HepG2 (cell line): ENCODE data around the gene SYNGR2. TPM values are rescaled to one million over a fixed set of nuclear protein-coding genes. Genes with fewer than 3 reads are reported as not detected.

Experiments used
- CREB3 ChIP-seq: sonication (generic); formaldehyde crosslinking; IDR thresholded peaks from 2 replicates; pipeline ENCODE4 v1.5.0; 2020; ENCODE audit warnings: missing genetic modification reagents
- HDAC6 ChIP-seq: fragments of 200-600 bp; sonication (generic); IDR thresholded peaks from 2 replicates; pipeline ENCODE4 v1.7.0; 2017; ENCODE audit warnings: mild to moderate bottlenecking, antibody characterized with exemption, low read length, low read depth
- HNF1B ChIP-seq: sonication (generic); formaldehyde crosslinking; IDR thresholded peaks from 2 replicates; pipeline ENCODE4 v1.5.1; 2020; ENCODE audit warnings: mild to moderate bottlenecking, moderate library complexity, missing genetic modification reagents
- HNRNPH1 ChIP-seq: fragments of 200-400 bp; formaldehyde crosslinking; optimal IDR thresholded peaks from 2 replicates; pipeline ENCODE3; 2017; ENCODE audit warnings: mild to moderate bottlenecking, low read depth, low read length
- HOXA3 ChIP-seq: sonication (generic); formaldehyde crosslinking; IDR thresholded peaks from 2 replicates; pipeline ENCODE4 v1.5.0; 2020; ENCODE audit warnings: missing genetic modification reagents
- KAT2B ChIP-seq: fragments of 150-350 bp; IDR thresholded peaks from 2 replicates; pipeline ENCODE4 v1.6.1; 2014; ENCODE audit warnings: low read depth, low read length, borderline replicate concordance
- MAFF ChIP-seq: IDR thresholded peaks from 2 replicates; pipeline ENCODE4 v1.6.1; 2011; ENCODE audit warnings: low read depth, low read length, improper control_type of control experiment
- MZF1 ChIP-seq: sonication (generic); formaldehyde crosslinking; IDR thresholded peaks from 2 replicates; pipeline ENCODE4 v1.8.1; 2023; ENCODE audit warnings: mild to moderate bottlenecking, missing genetic modification reagents, borderline replicate concordance
- NFIC ChIP-seq: IDR thresholded peaks from 2 replicates; pipeline ENCODE4 v1.6.1; 2012; ENCODE audit warnings: mild to moderate bottlenecking, low read length, inconsistent platforms
- PAWR ChIP-seq: sonication (generic); formaldehyde crosslinking; IDR thresholded peaks from 2 replicates; pipeline ENCODE4 v1.4.0; 2020; ENCODE audit warnings: missing genetic modification reagents, mild to moderate bottlenecking, borderline replicate concordance
- PHF21A ChIP-seq: sonication (generic); formaldehyde crosslinking; IDR thresholded peaks from 2 replicates; pipeline ENCODE4 v1.5.0; 2020; ENCODE audit warnings: mild to moderate bottlenecking, missing genetic modification reagents
- RBM22 ChIP-seq: fragments of 200-400 bp; formaldehyde crosslinking; optimal IDR thresholded peaks from 2 replicates; pipeline ENCODE3; 2017; ENCODE audit warnings: mild to moderate bottlenecking, low read length, moderate library complexity
- RXRA ChIP-seq: sonication (generic); formaldehyde crosslinking; IDR thresholded peaks from 2 replicates; pipeline ENCODE4 v1.5.1; 2020; ENCODE audit warnings: missing genetic modification reagents
- SMC3 ChIP-seq: IDR thresholded peaks from 2 replicates; pipeline ENCODE4 v1.6.1; 2011; ENCODE audit warnings: low read length, improper control_type of control experiment
- ZNF282 ChIP-seq: fragments of 450-650 bp; IDR thresholded peaks from 2 replicates; pipeline ENCODE4 v1.6.1; 2018; ENCODE audit not compliant: partially characterized antibody
- ZNF318 ChIP-seq: sonication (generic); formaldehyde crosslinking; IDR thresholded peaks from 2 replicates; pipeline ENCODE4 v1.4.0; 2020; ENCODE audit warnings: mild to moderate bottlenecking, missing genetic modification reagents
- ZNF660 ChIP-seq: sonication (generic); formaldehyde crosslinking; IDR thresholded peaks from 2 replicates; pipeline ENCODE4 v1.5.1; 2020; ENCODE audit warnings: mild to moderate bottlenecking, low read depth, missing genetic modification reagents, borderline replicate concordance
- polyA plus RNA-seq, 8 experiments: library from polyadenylated mRNA; depleted of rRNA in 3 of 8; stranded (reverse) in 7 of 8; unstranded in 1 of 8; fragments of >200 nt; fragmentation: Illumina TruSeq in 4 of 8; extraction: Trizol in 4 of 8; gene quantifications; 2 replicates each; pipeline versions ENCODE4 v1.2.1 to v1.2.3, GENCODE V29; 2011 to 2016; ENCODE audit warnings: low read depth in 4 of 8, missing spikeins in 1 of 8, mixed read lengths in 1 of 8; ENCODE audit not compliant: insufficient read depth in 1 of 8
- total RNA-seq, 5 experiments: library from RNA; depleted of rRNA; stranded (reverse); fragments of >200 nt; fragmentation: Illumina TruSeq; extraction: Trizol; gene quantifications; 2 replicates each; pipeline ENCODE4 v1.2.3, GENCODE V29; 2016; ENCODE audit warnings: low read depth in 1 of 5
- TF ChIP-seq, protein P1 (sequence below): sonication (generic); formaldehyde crosslinking; IDR thresholded peaks from 2 replicates; pipeline ENCODE4 v1.4.0; 2020; ENCODE audit warnings: mild to moderate bottlenecking, missing genetic modification reagents

Gene SYNGR2
- total and polyA plus RNA-seq, 2 of the 13 experiments (the other 11 are each of a cell fraction or from before 2014, with no cell fraction given), result 46.7 to 170 TPM

DNA sequence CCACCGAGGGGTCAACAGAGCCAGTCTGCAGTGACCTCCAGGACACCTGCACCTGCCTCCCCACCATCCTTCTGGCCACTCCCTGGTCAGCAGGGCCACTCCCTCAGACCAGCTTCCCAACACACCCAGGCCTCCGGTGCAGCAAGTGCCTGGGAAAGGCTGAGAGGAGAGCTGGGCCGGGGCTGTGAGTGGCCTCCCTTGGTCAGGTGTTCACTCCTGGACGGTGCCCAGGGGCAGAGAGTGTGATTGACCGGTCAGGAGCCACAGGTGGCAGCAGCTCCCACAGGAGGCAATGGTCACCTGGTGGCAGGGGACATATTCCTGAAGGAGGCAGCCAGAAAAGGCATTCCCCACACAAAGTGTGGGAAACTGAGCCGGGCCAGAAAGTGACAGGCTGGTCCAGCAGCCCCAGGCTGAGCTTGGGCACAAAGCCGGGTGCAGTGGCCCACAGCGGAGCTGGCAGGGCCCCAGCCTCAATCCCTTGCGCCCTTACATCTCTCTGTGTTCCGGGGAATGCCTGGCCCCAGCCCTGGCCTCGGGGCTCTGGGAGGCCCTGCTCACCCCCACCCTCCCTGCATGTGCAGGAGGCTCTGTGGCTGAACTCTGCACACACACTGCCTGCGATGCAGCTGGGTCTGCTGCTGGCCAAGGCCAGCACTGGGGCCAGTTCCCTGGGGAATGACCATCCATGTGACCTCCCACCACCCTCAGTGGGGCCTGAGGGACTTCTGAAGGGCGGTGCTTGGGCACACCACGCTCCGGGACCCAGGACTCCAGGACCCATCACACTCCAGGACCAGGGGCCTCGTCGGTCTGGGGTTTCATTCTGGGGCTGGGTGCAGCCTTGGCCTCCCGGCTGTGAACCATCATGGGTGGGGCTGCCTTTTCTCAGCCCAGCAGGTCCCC lies 23.4 kb upstream of the SYNGR2 start (continued):
- peak; percentile 59; the same call in 1 of the 2 replicates for TF ChIP-seq ZNF318
- 0 out of 2 replicates have a peak, but pooled peaks have one; percentile 83 for TF ChIP-seq CREB3 (CRISPR knock-in tag)
- TF ChIP-seq HOXA3 (CRISPR knock-in tag), result peak; percentile 78
- TF ChIP-seq, protein P1, sequence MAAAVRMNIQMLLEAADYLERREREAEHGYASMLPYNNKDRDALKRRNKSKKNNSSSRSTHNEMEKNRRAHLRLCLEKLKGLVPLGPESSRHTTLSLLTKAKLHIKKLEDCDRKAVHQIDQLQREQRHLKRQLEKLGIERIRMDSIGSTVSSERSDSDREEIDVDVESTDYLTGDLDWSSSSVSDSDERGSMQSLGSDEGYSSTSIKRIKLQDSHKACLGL, result peak; percentile 90
- TF ChIP-seq HNF1B, result peak; percentile 83
- no peak for TF ChIP-seq HDAC6
- no peak for TF ChIP-seq PAWR (CRISPR knock-in tag)
- TF ChIP-seq MAFF, result no peak
- TF ChIP-seq PHF21A (CRISPR knock-in tag), result peak; percentile 63
- peak; percentile 81 for TF ChIP-seq RXRA (CRISPR knock-in tag)
- no peak for TF ChIP-seq KAT2B
- TF ChIP-seq HNRNPH1, result no peak
- no peak for TF ChIP-seq ZNF282
- TF ChIP-seq SMC3, result no peak
- no peak for TF ChIP-seq NFIC
- no peak for TF ChIP-seq RBM22
- peak; percentile 69; the same call in 1 of the 2 replicates for TF ChIP-seq ZNF660
- 0 out of 2 replicates have a peak, but pooled peaks have one; percentile 35 for TF ChIP-seq MZF1 (CRISPR knock-in tag)
